Measurements from ENCODE around the gene CSK.

CSK gene

GRCh38 chr15:74768771-74769342 lies 13.0 kb upstream of the CSK start:
- no peak for DNase-seq (ENCODE audit: low read depth, low spot score)
- H3K4me3 ChIP-seq (ENCODE audit: low read length) = peak overlapping the region; percentile 24

- no peak for DNase-seq (ENCODE audit: low read depth, low spot score)
These were observed 12.3 kb upstream of the CSK start for GRCh38 chr15:74769463-74770025.

GRCh38 chr15:74770211-74770903 lies 11.5 kb upstream of the CSK start:
- H3K4me3 ChIP-seq (ENCODE audit: low read length) = no peak overlapping the region
- no peak for DNase-seq (ENCODE audit: low read depth, low spot score)

More at GRCh38 chr15:74769463-74770025, 12.3 kb upstream of the CSK start:
- H3K4me3 ChIP-seq (ENCODE audit: low read length) = no peak overlapping the region

GRCh38 chr15:74773329-74773728 lies 8.6 kb upstream of the CSK start:
- H3K4me3 ChIP-seq (ENCODE audit: low read length) = no peak overlapping the region
- DNase-seq (ENCODE audit: low read depth, low spot score) = no peak

GRCh38 chr15:74773731-74774252 lies 8.1 kb upstream of the CSK start:
- H3K4me3 ChIP-seq (ENCODE audit: low read length) = no peak overlapping the region
- DNase-seq (ENCODE audit: low read depth, low spot score) = no peak

GRCh38 chr15:74775132-74775562 lies 6.7 kb upstream of the CSK start:
- no peak overlapping the region for H3K4me3 ChIP-seq (ENCODE audit: low read length)
- no peak for DNase-seq (ENCODE audit: low read depth, low spot score)

GRCh38 chr15:74775894-74776293 lies 6.0 kb upstream of the CSK start:
- DNase-seq (ENCODE audit: low read depth, low spot score) = no peak
- H3K4me3 ChIP-seq (ENCODE audit: low read length) = no peak overlapping the region

- H3K4me3 ChIP-seq (ENCODE audit: low read length) = peak overlapping the region; percentile 28
- peak; percentile 82 for DNase-seq (ENCODE audit: low read depth, low spot score)
These were observed 4.8 kb upstream of the CSK start for GRCh38 chr15:74776821-74777768.

- no peak overlapping the region; the same call in 1 of the 2 replicates for H3K4me3 ChIP-seq (ENCODE audit: low read length)
- DNase-seq (ENCODE audit: low read depth, low spot score) = no peak
These were observed 3.9 kb upstream of the CSK start for GRCh38 chr15:74777769-74778598.

- H3K4me3 ChIP-seq (ENCODE audit: low read length) = no peak overlapping the region
- no peak for DNase-seq (ENCODE audit: low read depth, low spot score)
These were observed 3.3 kb upstream of the CSK start for GRCh38 chr15:74778599-74778970.

- DNase-seq (ENCODE audit: low read depth, low spot score) = no peak
- H3K4me3 ChIP-seq (ENCODE audit: low read length) = no peak overlapping the region
These were observed 2.7 kb upstream of the CSK start for GRCh38 chr15:74779162-74779648.

- peak overlapping the region; percentile 60 for H3K4me3 ChIP-seq (ENCODE audit: low read length)
- DNase-seq (ENCODE audit: low read depth, low spot score) = no peak
These were observed 1.1 kb upstream of the CSK start for GRCh38 chr15:74780523-74781430.

- peak overlapping the region; percentile 99 for H3K4me3 ChIP-seq (ENCODE audit: low read length)
- no peak for DNase-seq (ENCODE audit: low read depth, low spot score)
These were observed 585 bp downstream of the CSK start for GRCh38 chr15:74782259-74783071.

- peak overlapping the region; percentile 99 for H3K4me3 ChIP-seq (ENCODE audit: low read length)
- DNase-seq (ENCODE audit: low read depth, low spot score) = no peak
These were observed 1.4 kb downstream of the CSK start for GRCh38 chr15:74783072-74783807.

- peak overlapping the region; percentile 99 for H3K4me3 ChIP-seq (ENCODE audit: low read length)
- DNase-seq (ENCODE audit: low read depth, low spot score) = no peak
These were observed 1.9 kb downstream of the CSK start for GRCh38 chr15:74783808-74784175.

Measured in Jurkat, Clone E6-1 (cell line).